Astrocyte of the hippocampus (primary cell): ENCODE data around the gene WIPF3.
"Not testable (repeated sequence)": the region's sequence is repeated elsewhere in the genome, so short reads cannot be mapped to it uniquely, and the experiment has no call there.

Source experiments
- DNase-seq: peaks from one replicate; pipeline ENCODE4 v3.0.0; 2011; ENCODE audit warnings: low read depth, low spot score

Gene WIPF3

GRCh38 chr7:29950480-29950879 is 144.2 kb downstream of the WIPF3 start:
- no peak for DNase-seq

DNA sequence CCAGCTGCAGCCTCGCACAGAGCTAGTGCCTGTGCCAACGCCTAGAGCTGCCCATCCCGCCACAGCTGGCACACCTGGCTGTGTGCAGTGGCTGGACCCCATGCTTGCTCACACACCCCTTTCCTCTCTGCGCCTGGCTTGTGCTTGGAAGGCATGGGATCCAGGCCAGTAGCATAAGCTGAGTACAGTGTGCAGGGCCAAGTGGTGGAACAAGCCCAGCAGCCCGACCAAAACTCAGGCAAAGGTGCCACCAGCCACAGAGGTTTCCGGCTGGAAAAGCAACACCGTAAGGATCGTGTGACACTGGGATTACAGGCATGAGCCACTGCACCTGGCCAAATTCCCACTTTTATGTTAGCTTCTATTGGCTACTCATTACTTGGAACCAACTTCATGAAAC is 144.9 kb downstream of the WIPF3 start:
- no peak for DNase-seq

GRCh38 chr7:29953726-29954347 is 147.5 kb downstream of the WIPF3 start:
- DNase-seq = no peak

DNA sequence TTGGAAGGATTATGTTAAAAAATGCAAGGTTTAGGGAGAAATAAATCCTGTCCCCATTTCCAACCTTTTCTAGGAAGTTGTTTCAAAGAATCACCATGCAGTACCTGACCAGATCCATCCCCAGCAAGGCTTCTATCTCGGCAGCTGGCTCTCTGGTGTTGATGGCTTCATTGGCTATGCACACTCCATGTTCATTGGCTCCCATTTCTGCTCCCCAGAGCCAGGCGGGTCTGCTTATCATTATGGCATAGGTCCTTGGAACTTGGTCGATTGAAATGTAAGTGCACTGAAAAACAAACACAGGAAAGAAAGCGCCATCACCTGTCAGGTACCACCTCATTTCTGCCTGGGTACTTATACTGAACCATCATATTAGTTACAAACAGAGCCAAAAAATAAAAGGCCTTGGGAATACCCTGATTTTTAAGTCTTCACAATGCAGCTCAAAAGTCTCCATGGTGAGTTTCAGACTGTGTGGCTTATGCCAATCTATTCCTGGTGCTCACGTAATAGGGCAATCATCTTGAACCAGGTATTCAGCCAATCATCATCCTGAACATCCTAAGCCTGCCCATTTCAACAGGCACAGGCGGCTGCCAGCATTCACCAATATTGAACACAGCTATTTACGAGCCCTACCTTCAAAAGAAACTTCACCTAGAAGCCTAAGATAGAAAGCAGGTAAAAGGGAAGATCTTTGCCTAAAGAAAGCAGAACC is 148.9 kb downstream of the WIPF3 start:
- no peak for DNase-seq

DNA sequence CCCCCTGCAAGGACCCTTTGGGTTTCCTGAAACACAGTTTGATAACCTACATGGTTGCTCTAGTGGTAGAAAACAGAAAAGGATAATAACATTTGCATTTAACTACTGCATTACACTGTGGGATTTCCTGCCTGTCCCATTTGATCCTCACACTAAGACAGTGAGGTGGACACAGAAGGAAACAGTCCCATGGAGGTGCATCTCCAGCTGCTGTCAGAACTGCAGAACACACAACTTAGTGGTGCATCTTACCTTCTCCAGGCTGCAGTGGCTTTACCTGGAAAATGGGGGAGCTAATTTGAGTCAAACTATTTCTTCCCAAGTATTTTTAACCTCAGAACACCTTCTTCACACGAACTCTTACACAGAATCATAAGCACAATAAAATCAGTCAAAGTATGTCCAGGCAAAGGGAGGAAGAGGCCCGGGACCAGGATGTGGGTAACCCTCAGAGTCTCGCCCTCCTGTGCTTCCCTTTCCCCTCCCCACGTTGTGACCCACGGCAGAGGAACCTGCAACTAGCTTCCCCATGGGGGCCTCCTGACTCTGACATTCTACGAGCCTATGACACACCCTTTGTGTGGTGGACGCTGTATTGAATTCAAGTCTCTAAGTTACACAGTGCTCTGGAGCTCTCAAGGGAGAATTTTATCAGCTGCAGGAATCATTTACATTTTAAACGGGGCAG is 149.6 kb downstream of the WIPF3 start:
- no peak for DNase-seq

DNA sequence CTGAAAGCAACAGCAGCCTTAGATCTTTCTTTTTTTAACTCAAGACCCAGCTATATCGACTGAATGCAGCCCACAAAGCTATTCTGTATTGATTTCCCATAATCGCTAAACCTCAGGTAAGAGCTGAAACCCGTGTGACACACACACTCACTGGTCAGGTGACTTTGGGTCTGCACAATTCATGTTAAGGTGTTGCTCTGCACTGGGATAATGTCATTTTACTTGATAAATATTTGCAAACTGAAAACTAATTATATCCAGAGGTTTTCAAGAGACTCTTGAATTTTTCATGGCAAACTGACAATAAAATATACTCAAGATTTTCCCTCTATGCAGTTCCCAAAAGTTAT is 150.2 kb downstream of the WIPF3 start:
- no peak for DNase-seq

GRCh38 chr7:29957521-29958310 is 151.4 kb downstream of the WIPF3 start:
- no peak for DNase-seq

DNA sequence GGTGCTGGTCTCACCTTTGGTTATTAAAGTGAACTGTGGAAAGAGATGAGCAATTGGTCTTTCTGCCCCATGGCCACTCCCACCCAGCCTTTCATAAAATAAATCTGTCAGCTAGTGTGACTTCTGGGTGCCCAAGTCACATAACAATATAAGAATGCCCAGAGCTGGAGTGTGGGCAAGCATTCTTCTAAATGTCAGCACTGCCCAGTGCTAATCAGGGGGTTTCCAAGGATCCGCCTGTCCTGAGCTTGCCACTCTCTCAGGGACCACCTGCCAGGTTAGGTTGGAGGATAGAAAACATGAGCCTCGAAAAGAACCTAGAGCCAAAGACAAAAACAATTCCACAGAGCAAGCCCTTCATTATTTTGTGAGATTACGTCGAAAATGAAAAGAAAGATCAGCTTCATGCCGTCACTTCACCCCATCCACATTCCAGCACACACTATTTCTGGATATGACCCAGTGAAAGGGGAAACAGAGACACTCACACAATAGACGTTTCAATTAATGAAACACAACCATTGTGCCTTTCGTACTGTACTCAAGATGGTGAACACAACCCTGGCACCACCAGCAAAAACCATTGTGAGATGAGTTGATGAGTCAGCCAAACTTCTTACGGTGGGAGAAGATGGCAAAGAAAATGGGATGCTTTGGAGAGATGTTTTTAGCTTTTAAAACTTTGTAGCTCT is 152.5 kb downstream of the WIPF3 start:
- DNase-seq = no peak

GRCh38 chr7:29961611-29962010 is 155.3 kb downstream of the WIPF3 start:
- DNase-seq = not testable (repeated sequence)

DNA sequence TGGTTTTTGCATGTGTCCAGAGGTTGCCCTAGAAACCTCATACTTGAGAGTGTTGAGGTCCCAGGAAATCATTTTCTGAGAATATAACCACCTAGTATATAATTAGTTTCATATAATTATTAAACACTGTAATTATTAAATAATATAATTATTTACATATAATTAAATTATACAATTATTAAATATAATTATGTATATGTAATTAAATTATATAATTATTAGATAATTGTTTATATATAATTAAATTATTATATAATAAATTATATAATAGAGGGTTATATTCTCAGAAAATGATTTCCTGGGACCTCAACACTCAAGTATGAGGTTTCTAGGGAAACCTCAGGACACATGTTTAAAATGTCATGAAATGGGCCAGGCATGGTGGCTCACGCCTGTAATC is 155.7 kb downstream of the WIPF3 start:
- DNase-seq = no peak

DNA sequence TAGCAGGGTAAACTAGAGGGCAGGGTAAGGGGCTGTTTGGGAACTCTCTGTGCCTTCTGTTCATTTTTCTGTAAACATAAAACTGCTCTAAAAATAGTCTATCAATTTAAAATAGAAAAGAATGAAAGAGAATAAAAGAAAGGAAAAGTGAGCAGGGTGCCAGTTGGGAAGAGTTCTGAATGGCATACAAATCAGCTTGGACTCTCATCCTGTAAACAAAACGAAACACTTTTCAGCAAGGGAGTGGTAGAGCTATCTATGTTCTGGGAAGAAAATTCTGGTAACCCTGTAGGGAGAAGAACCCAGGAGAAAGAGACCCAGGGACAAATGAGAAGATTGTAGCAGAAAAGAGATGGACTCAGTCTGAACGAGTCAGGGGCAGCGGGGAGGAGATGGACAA is 158.7 kb downstream of the WIPF3 start:
- no peak for DNase-seq
